HEK293T (cell line): ENCODE data around the gene EDNRB.

Experiments
- ARNT ChIP-seq: fragments of 450-650 bp; IDR thresholded peaks from 2 replicates; pipeline ENCODE4 v1.6.1; 2017; ENCODE audit warnings: mild to moderate bottlenecking
- BHLHE40 ChIP-seq: fragments of 450-650 bp; IDR thresholded peaks from 2 replicates; pipeline ENCODE4 v1.6.1; 2016; ENCODE audit warnings: mild to moderate bottlenecking, moderate library complexity, borderline replicate concordance
- FOXA1 ChIP-seq: fragments of 450-650 bp; IDR thresholded peaks from 2 replicates; pipeline ENCODE4 v1.6.1; 2016; ENCODE audit warnings: mild to moderate bottlenecking
- FOXK2 ChIP-seq: fragments of 450-650 bp; IDR thresholded peaks from 2 replicates; pipeline ENCODE4 v1.6.1; 2016; ENCODE audit warnings: mild to moderate bottlenecking
- HDGF ChIP-seq: fragments of 450-650 bp; IDR thresholded peaks from 2 replicates; pipeline ENCODE4 v1.6.1; 2017; ENCODE audit warnings: antibody characterized with exemption, borderline replicate concordance
- L3MBTL2 ChIP-seq: fragments of 450-650 bp; conservative IDR thresholded peaks from 2 replicates; pipeline ENCODE4 v1.6.1; 2016; ENCODE audit warnings: mild to moderate bottlenecking
- LEF1 ChIP-seq: fragments of 450-650 bp; IDR thresholded peaks from 2 replicates; pipeline ENCODE4 v1.6.1; 2017; ENCODE audit warnings: mild to moderate bottlenecking, borderline replicate concordance
- NFRKB ChIP-seq: fragments of 450-650 bp; IDR thresholded peaks from 2 replicates; pipeline ENCODE4 v1.6.1; 2016; ENCODE audit warnings: mild to moderate bottlenecking, moderate library complexity
- SP1 ChIP-seq: fragments of 450-650 bp; IDR thresholded peaks from 2 replicates; pipeline ENCODE4 v1.6.1; 2017
- SUZ12 ChIP-seq: fragments of 450-650 bp; IDR thresholded peaks from 2 replicates; pipeline ENCODE4 v1.6.1; 2016; ENCODE audit warnings: mild to moderate bottlenecking
- ZNF384 ChIP-seq: fragments of 450-650 bp; IDR thresholded peaks from 2 replicates; pipeline ENCODE4 v1.6.1; 2016

- TF ChIP-seq ZNF384 (no peak), FOXA1 (no peak), ARNT (no peak), SUZ12 (no peak), SP1 (no peak), BHLHE40 (no peak), L3MBTL2 (no peak), HDGF (no peak), FOXK2 (no peak), LEF1 (no peak), NFRKB (no peak)
Observed at GRCh38 chr13:77896536-77896935, 22.1 kb downstream of the EDNRB start.
